Heart right ventricle (tissue), 16 donors: ENCODE data around the gene HOXC10. TPM values are rescaled to one million over a fixed set of nuclear protein-coding genes. Genes with fewer than 3 reads are reported as not detected.

Experiments
- ATAC-seq, 8 donors: fragments of 200-7000 bp; cut with Tn5 transposase; one replicate each; pipeline ENCODE4 v1.9.1; 2020; ENCODE audit warnings: mild to moderate bottlenecking in 8 of 8, moderate library complexity in 8 of 8, moderate number of reproducible peaks in 1 of 8
- DNase-seq, 2 donors: peaks; one replicate each; pipeline ENCODE4 v3.0.0-alpha.2; 2020
- H3K27ac ChIP-seq, 10 donors: fragments of 200-600 bp; sonication (generic) in 2 of 10; one replicate each; pipeline versions ENCODE4 v1.5.0 to v1.8.0; 2020 to 2022; ENCODE audit warnings: mild to moderate bottlenecking in 3 of 10
- H3K27me3 ChIP-seq, 7 donors: fragments of 200-600 bp; one replicate each; pipeline ENCODE4 v1.8.0; 2021 to 2022; ENCODE audit warnings: mild to moderate bottlenecking in 2 of 7
- H3K36me3 ChIP-seq, 9 donors: fragments of 200-600 bp; sonication (generic) in 1 of 9; one replicate each; pipeline versions ENCODE4 v1.5.0 to v1.8.0; 2020 to 2022; ENCODE audit warnings: mild to moderate bottlenecking in 2 of 9
- H3K4me1 ChIP-seq, 9 donors: fragments of 200-600 bp; sonication (generic) in 1 of 9; one replicate each; pipeline versions ENCODE4 v1.5.0 to v1.8.0; 2020 to 2022; ENCODE audit warnings: mild to moderate bottlenecking in 4 of 9
- H3K4me3 ChIP-seq, 10 donors: fragments of 200-600 bp; sonication (generic) in 2 of 10; one replicate each; pipeline versions ENCODE4 v1.5.0 to v1.8.0; 2020 to 2022; ENCODE audit warnings: mild to moderate bottlenecking in 7 of 10, moderate library complexity in 2 of 10
- H3K9me3 ChIP-seq, 11 donors: fragments of 200-600 bp in 10 of 11; sonication (generic) in 2 of 11; one replicate each; pipeline versions ENCODE4 v1.5.0 to v1.8.0; 2013 to 2022; ENCODE audit warnings: mild to moderate bottlenecking in 2 of 11, control low read depth in 1 of 11, moderate library complexity in 1 of 11
- CTCF ChIP-seq, 9 donors: fragments of 200-600 bp; sonication (generic) in 2 of 9; IDR thresholded peaks; one replicate each; pipeline versions ENCODE4 v1.5.0 to v1.8.0; 2021 to 2022; ENCODE audit warnings: antibody characterized with exemption in 9 of 9, mild to moderate bottlenecking in 5 of 9, moderate library complexity in 1 of 9
- WGBS, 2 donors: extraction: QIAGEN DNeasy Blood & Tissue Kit; methylation state at CpG; one replicate each; pipeline ENCODE4 v1.1.7; 2013; ENCODE audit warnings: inconsistent platforms in 1 of 2; 5-methylcytosine and 5-hydroxymethylcytosine counted together
- intact Hi-C, 10 donors: fragments of 100-400 bp; cut with DNase I; formaldehyde crosslinking; loops; one replicate each; pipeline versions ENCODE4 v1.11.1 to v1.14.2; 2022
- polyA plus RNA-seq, 2 donors: library from polyadenylated mRNA; stranded (reverse); fragments of 200-250 nt; gene quantifications; one replicate each; pipeline ENCODE4 v1.2.3, GENCODE V29; 2013
- total RNA-seq, 10 donors: library from RNA; stranded (reverse); fragmentation: NEBNext Ultra II Directional in 3 of 10; extraction: Animal tissue kit (Norgen Biotek cat#: 25700) in 3 of 10; gene quantifications; one replicate each; pipeline versions ENCODE4 v1.2.1 to v1.2.4, GENCODE V29; 2021 to 2023
- donor health status: Arrhythmogenic right ventricular cardiomyopathy.
- donor health status: ischemic (EF 13 %, LVEDD 7.1; RV severe dilation, severe dysfunction).
- donor health status: healthy with polysubstance abuse.
- donor health status: DM: no; HTN: yes; CAD: no.
- donor health status: DM: no; HTN: no; CAD: no.
- donor health status: ischemic (EF 25% LVEDD 6.9; RV normal size, moderate dysfunction).
- donor health status: ischemic (EF 25% LVEDD 5.7; RV mildly dilated, moderate dysfunction).
- donor health status: healthy.
- donor health status: DM: yes; HTN: yes; CAD: no.
- donor health status: Ischemic cardiomyopathy.
- donor health status: ischemic (EF 35%, LVEDD 5.7; RV mildly dilated, moderate dysfunction).
- donor health status: nonischemic (EF 11% LVEDD 7.7; RV severe dilation, severe dysfunction).
- donor health status: DM: yes; HTN: yes; CAD: no.
- donor health status: PGD.
- donor health status: ischemic (EF 29% LVEDD 5.4; RV normal size, mild dysfunction).
- donor health status: nonischemic (EF 23%, LVEDD 6.1; RV moderate dilation, normal function).

Gene HOXC10
- total and polyA plus RNA-seq, 12 donors: not detected

- Histone ChIP-seq H3K9me3 (no peaks in the 10 kb centered on the region), H3K36me3 (no peaks in the 10 kb centered on the region), H3K4me3 (no peak overlapping the region), H3K27me3 (peaks cover 61 to 100% (median 100%) of the 10 kb centered on the region in 7 donors), H3K27ac (no peak overlapping the region), H3K4me1 (peaks cover 0 to 17% (median 4%) of the 10 kb centered on the region in 9 donors)
- 6 to 7% methylated on average over 36 of the region's 36 CpGs for WGBS, 2 donors
- intact Hi-C loops: no loop called here
- TF ChIP-seq CTCF (IDR thresholded peaks at IDR 0.05): no peak
- DNase-seq (no peak), ATAC-seq (no peak)
These were observed 18.4 kb upstream of the HOXC10 start for GRCh38 chr12:53966385-53967133.

- Histone ChIP-seq H3K27ac (no peak overlapping the region), H3K4me3 (no peak overlapping the region), H3K27me3 (peaks cover 62 to 100% (median 100%) of the 10 kb centered on the region in 7 donors), H3K36me3 (no peaks in the 10 kb centered on the region), H3K4me1 (peaks cover 0 to 17% (median 4%) of the 10 kb centered on the region in 9 donors), H3K9me3 (no peaks in the 10 kb centered on the region)
- no peak for DNase-seq
- no peak for TF ChIP-seq CTCF (IDR thresholded peaks at IDR 0.05)
- ATAC-seq: no peak
- 11 to 15% methylated on average over 5 of the region's 5 CpGs for WGBS, 2 donors
- intact Hi-C loops: no loop called here
These were observed 17.5 kb upstream of the HOXC10 start for GRCh38 chr12:53967421-53967925.

- intact Hi-C loops: no loop called here
- Histone ChIP-seq H3K9me3 (no peaks in the 10 kb centered on the region), H3K4me1 (peaks cover 0 to 22% (median 2%) of the 10 kb centered on the region in 9 donors), H3K36me3 (no peaks in the 10 kb centered on the region), H3K4me3 (no peak overlapping the region), H3K27ac (no peak overlapping the region), H3K27me3 (peaks cover 64 to 100% (median 100%) of the 10 kb centered on the region in 7 donors)
- no peak for TF ChIP-seq CTCF (IDR thresholded peaks at IDR 0.05)
- WGBS, 2 donors: 15 to 17% methylated on average over 24 of the region's 24 CpGs
- ATAC-seq: no peak
- DNase-seq: no peak
These were observed 16.5 kb upstream of the HOXC10 start for GRCh38 chr12:53968214-53969127.

GRCh38 chr12:53969588-53970259, 15.2 kb upstream of the HOXC10 start:
- Histone ChIP-seq H3K4me3 (no peak overlapping the region), H3K9me3 (no peaks in the 10 kb centered on the region), H3K27me3 (peaks cover 69 to 100% (median 100%) of the 10 kb centered on the region in 7 donors), H3K27ac (no peak overlapping the region), H3K36me3 (no peaks in the 10 kb centered on the region), H3K4me1 (peaks cover 0 to 31% (median 9%) of the 10 kb centered on the region in 9 donors)
- intact Hi-C loops: no loop called here
- 12 to 17% methylated on average over 12 of the region's 12 CpGs for WGBS, 2 donors
- no peak for TF ChIP-seq CTCF (IDR thresholded peaks at IDR 0.05)
- ATAC-seq: no peak
- no peak for DNase-seq
